HG03064 (cell line): ENCODE measurements around the gene ELP6.
"Not testable (repeated sequence)": the region's sequence is repeated elsewhere in the genome, so short reads cannot be mapped to it uniquely, and the experiment has no call there.

Source experiments
- ATAC-seq: cut with Tn5 transposase; IDR thresholded peaks from one replicate; pipeline ENCODE4 v1.9.1; 2021; ENCODE audit warnings: low read depth; ENCODE audit not compliant: unreplicated experiment

The ELP6 gene

GRCh38 chr3:47512416-47513124 lies 942 bp downstream of the ELP6 start:
- no peak for ATAC-seq

GRCh38 chr3:47505267-47505666 lies 8.2 kb downstream of the ELP6 start:
- ATAC-seq: not testable (repeated sequence)

DNA sequence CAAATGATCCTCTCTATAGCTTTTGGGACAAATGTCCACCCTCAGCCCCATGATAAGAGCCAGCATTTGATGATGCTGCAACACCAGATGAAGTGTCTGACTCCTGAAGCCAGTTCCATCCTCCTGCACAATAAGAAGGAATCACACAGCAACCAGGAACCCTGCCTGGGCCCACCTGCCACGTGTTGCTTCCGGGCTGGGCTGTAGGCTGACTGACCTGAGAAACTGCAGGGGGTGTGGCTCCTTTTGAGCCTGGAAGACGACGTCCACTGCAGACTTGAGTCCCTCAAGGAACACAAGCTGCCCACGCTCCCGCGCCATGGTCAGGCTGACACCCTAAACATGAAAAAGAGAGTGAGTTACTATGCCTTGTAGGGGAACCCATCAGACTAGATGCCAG lies 9.4 kb downstream of the ELP6 start:
- ATAC-seq: no peak

- ATAC-seq: no peak
Measured at GRCh38 chr3:47503033-47503432, 10.5 kb downstream of the ELP6 start.

DNA sequence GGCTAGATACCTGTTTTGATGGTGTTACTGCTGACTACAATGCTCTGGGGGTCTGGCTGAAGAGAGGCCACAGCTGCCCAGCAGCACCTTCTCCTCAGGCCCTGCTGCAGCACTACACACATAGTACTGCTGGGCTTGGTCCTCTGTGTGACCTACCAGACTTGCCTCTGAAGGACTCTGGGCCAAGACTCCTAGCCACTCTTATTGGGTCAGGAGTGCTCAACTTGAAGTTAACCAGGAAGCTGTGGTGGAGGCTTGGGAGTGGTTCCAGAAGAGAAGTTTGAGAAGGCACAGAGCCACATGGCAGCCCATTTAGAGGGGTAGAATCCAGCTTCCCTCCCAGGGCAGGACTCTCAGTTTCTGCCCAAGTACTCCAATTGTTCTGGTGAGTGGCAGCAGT lies 16.6 kb downstream of the ELP6 start:
- no peak for ATAC-seq

DNA sequence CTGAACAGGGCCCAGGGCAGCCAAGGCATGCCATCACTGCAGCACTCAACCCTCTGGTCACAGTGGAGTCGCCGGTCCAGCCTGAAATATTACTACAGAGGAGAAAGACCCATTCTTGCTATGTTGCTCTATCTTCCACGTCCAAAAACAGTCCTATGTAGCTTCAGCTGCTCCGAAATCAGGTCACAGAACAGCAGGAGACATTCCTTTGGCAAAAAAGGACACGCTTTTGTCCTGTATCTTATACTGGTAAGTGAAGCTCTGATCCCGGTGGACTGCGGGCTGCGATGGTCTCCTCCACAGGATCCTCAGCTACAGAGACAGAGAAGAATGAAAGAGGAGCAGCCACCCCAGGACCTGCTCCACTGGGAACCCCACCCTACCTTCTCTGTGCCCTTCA lies 17.6 kb downstream of the ELP6 start:
- ATAC-seq: no peak

- ATAC-seq: no peak
Measured at GRCh38 chr3:47495111-47495510, 18.4 kb downstream of the ELP6 start.

- ATAC-seq: no peak
Measured at GRCh38 chr3:47491777-47492176, 21.7 kb downstream of the ELP6 start.

DNA sequence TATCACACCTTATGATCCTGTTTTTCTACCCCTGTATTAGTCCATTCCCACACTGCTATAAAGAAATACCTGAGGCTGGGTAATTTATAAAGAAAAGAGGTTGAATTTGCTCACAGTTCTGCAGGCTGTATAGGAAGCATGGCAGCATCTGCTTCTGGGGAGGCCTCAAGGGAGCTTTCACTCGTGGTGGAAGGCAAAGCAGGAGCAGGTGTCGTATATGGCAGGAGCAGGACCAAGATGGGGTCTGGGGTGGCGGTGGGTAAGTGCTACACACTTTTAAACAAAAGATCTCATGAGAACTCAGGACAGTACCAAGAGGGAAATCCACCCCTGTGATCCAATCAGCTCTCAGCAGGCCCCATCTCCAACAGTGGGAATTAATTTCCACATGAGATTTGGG lies 22.3 kb downstream of the ELP6 start:
- ATAC-seq: no peak

- ATAC-seq: no peak
Measured at GRCh38 chr3:47487265-47487664, 26.2 kb downstream of the ELP6 start.

DNA sequence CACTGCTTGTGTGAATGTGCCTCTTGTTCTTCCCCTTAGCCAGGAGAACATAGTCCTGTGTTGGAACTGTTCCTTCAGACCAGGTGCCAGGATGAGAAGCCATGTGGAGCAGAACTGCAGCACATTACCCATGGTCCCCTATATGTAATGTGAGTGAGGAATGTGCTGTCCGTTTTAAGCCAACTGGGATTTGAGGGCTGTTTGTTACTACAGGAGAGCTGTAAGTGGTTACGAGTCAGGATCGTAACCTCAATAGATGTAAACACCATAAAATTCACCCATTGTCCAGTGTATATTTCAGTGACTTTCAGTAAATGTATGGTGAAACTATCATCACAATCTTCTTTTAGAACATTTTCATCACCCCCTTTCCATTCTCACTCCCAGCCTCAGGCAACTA lies 27.7 kb downstream of the ELP6 start:
- no peak for ATAC-seq

- no peak for ATAC-seq
Measured at GRCh38 chr3:47482366-47482765, 31.1 kb downstream of the ELP6 start.

- ATAC-seq: not testable (repeated sequence)
Measured at GRCh38 chr3:47481763-47482162, 31.7 kb downstream of the ELP6 start.

- not testable (repeated sequence) for ATAC-seq
Measured at GRCh38 chr3:47480267-47480666, 33.2 kb downstream of the ELP6 start.

DNA sequence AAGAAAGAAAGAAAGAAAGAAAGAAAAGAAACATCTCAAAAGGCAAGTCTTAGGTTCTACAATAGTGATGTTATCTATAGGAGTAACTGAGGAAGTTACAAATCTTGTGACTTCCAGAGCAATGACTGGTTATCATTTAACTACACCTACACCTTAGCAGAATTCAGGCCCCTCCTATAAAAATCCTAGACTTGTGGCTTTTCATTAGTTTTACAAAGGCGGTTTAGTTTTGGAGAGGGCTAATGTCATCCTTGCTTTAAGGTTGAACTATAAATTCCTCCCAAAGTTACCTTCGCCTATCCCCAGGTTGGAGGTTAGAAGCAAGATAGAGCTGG lies 33.7 kb downstream of the ELP6 start:
- no peak for ATAC-seq

GRCh38 chr3:47478022-47478421 lies 35.5 kb downstream of the ELP6 start:
- no peak for ATAC-seq

- ATAC-seq: no peak
Measured at GRCh38 chr3:47476644-47477199, 36.8 kb downstream of the ELP6 start.

DNA sequence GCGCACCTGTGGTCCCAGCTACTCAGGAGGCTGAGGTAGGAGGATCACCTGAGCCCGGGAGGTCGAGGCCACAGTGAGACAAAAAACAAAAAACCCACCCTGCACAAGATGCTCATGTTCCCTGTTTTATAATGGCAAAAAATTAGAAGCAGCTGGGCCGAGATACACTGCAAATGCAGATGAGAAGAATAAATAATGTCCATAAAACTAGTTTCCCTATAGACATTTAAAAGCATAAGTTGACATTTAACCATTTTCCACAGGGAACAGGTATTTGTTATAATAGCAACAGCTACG lies 37.2 kb downstream of the ELP6 start:
- ATAC-seq: no peak

DNA sequence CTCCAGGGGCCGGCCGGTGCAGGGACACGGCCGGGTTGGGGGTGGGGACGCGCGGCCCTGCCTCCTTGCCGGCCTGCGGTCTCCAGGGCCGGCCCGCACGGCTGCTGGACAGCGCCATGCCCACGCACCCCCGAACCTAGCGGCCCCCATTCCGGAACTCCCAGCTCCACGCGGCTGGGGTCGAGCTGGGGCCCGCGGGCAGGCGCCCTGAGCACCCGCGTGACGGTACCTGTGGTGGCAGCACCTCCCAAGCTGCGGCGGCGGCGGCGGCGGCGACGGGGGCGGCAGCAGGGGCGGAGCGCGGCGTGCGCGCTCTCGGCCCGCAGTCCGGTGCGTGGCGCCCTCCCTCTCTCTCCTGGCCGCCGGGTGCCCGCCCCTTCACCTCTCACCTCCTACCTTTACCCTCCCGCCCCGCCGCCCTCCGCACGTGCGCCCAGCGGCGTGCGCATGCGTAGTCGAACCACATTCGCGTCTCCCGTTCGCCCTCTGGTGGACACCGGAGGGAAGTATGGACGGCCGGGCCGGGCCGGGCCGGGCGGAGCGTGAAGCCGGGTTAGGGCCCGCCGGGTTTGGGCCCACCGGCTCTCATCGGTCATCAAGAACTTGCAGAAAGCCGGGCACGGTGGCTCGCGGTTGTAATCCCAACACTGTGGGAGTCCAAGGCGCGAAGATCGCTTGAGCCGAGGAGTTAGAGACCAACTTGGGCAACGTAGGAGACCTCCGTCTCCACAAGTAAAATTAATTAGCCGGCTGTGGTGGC lies 37.8 kb downstream of the ELP6 start, which contains the start of gene SCAP:
Gene SCAP, minus strand, starts transcription at position 372 of the 760 bp plus-strand sequence. CDS start 32,948 bp downstream, outside the sequence.
- ATAC-seq: peak; percentile 91

DNA sequence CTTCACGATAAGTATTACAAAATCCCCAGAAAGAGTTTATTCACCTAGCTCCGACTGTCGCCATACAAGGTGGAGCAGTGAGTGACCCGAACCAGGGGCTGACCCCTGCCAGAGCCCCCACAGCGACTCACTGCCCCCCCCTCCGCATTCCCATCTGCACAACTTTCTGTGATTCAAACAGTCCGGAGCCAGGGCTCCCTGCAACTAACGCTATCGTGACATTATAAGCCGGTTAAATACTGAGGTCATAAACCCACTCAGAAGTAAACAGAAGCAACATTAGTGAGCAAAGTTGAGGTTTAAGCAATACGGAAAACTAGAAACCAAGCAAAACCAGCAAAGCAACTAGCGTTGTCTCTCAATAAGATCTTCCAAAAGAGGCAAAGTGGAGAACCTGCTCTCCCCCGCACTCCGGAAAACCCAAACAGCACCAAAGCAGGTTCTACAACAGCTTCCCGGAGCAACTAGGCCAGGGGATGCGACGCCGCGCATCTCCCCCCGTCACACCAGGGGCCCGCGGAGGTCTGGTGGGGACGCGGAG lies 38.4 kb downstream of the ELP6 start:
- ATAC-seq: no peak

- ATAC-seq: no peak
Measured at GRCh38 chr3:47473391-47473790, 40.1 kb downstream of the ELP6 start.

DNA sequence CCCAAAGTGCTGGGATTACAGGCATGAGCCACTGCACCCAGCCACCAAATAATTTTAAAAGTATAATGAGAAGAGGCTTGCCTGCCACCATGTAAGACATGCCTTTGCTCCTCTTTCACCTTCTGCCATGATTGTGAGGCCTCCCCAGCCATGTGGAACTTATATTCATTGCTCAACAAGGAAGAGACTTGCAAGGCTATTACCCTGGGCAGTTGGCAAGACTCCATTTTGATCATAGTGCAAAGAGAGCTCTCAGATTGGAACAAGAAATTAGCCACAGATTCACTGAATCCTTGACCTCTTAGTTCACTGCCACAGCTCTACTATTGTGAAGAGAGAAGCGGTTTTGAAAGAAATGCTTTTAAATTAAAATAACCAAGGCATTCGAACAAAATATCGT lies 43.9 kb downstream of the ELP6 start:
- ATAC-seq: no peak
